GM12865 (cell line): Measurements from ENCODE around the gene COL25A1.

Source experiments
- DNase-seq: peaks from one replicate; pipeline ENCODE4 v3.0.0; 2010; ENCODE audit warnings: low read depth
- H3K4me3 ChIP-seq: 2 replicates; pipeline ENCODE4 v1.5.1; 2011; ENCODE audit warnings: mild to moderate bottlenecking, low read depth, low read length, control low read depth
- CTCF ChIP-seq: IDR thresholded peaks from 2 replicates; pipeline ENCODE4 v1.5.1; 2011; ENCODE audit warnings: low read length, control low read depth, low read depth, inconsistent platforms; ENCODE audit not compliant: insufficient read depth; ENCODE audit errors: missing control alignments

COL25A1 gene

GRCh38 chr4:109009909-109010308 is 292.5 kb downstream of the COL25A1 start:
- H3K4me3 ChIP-seq = no peak overlapping the region
- no peak for TF ChIP-seq CTCF
- no peak for DNase-seq

DNA sequence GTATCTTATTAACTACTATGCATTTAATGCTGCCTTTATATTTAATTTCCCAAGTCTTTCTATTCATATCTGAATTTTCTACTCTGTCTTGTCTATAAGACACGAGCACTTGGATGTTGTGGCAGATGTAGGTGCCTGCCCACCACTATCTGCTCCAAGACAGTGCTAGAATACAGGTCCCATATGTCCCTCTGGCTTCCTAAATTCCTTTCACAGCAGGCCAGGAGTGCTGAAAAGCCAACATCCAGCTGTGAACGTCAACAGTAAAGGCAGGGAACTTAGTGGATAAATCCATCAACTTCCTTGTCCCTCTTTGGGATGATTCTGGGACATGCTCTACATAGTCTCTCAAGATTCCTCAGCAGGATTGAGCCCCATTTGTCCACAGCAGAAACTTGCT is 294.5 kb downstream of the COL25A1 start:
- DNase-seq = no peak
- no peak overlapping the region for H3K4me3 ChIP-seq
- TF ChIP-seq CTCF = no peak

- TF ChIP-seq CTCF = no peak
- no peak for DNase-seq
Observed at GRCh38 chr4:109005523-109005922, 296.9 kb downstream of the COL25A1 start.

DNA sequence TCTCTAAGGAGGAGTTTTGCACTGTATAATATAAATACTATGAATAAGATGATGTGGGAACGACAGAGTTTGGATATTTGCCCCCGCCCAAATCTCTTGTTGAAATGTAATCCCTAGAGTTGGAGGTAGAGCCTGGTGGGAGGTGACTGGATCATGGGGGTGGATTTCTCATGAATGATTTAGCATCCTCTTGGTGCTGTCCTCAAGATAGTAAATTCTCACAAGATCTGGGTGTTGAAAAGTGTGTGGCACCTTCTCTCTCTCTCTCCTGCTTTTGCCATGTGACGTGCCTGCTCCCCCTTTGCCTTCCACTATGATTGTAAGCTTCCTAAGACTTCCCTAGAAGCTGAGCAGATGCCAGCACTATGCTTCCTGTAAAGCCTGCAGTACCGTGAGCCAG is 298.0 kb downstream of the COL25A1 start:
- no peak overlapping the region for H3K4me3 ChIP-seq
- no peak for DNase-seq

More at GRCh38 chr4:109005523-109005922, 296.9 kb downstream of the COL25A1 start:
- no peak overlapping the region for H3K4me3 ChIP-seq

GRCh38 chr4:109003964-109004363 is 298.5 kb downstream of the COL25A1 start:
- no peak overlapping the region for H3K4me3 ChIP-seq
- TF ChIP-seq CTCF = no peak
- DNase-seq = no peak

More for the DNA sequence above, 298.0 kb downstream of the COL25A1 start:
- no peak for TF ChIP-seq CTCF

GRCh38 chr4:108991551-108992328 is 310.7 kb downstream of the COL25A1 start:
- DNase-seq = no peak
- no peak overlapping the region for H3K4me3 ChIP-seq
- no peak for TF ChIP-seq CTCF
